NOMO-1 treated with DMSO at 0.1 percent for 48 hours (cell line): Measurements from ENCODE around the gene ARHGEF37.
"Not testable (repeated sequence)": the region's sequence is repeated elsewhere in the genome, so short reads cannot be mapped to it uniquely, and the experiment has no call there.

Source experiments
- DNase-seq: peaks from one replicate; lab custom pipeline; 2025; ENCODE audit not compliant: unreplicated experiment; lab: John Stamatoyannopoulos, UW

ARHGEF37 gene

GRCh38 chr5:149581192-149581861 lies at the start of gene ARHGEF37:
Gene ARHGEF37 (plus strand): TSS chr5:149581498. CDS start chr5:149597770, 16,272 bp downstream.
- DNase-seq, result no peak

GRCh38 chr5:149532413-149532812 lies 48.9 kb upstream of the ARHGEF37 start:
- DNase-seq, result no peak

- DNase-seq, result not testable (repeated sequence)
Measured at GRCh38 chr5:149535787-149536186, 45.5 kb upstream of the ARHGEF37 start.

GRCh38 chr5:149537374-149537975 lies 43.8 kb upstream of the ARHGEF37 start:
- no peak for DNase-seq

- DNase-seq, result no peak
Measured at GRCh38 chr5:149540089-149540488, 41.2 kb upstream of the ARHGEF37 start.

GRCh38 chr5:149541893-149542292 lies 39.4 kb upstream of the ARHGEF37 start:
- no peak for DNase-seq

GRCh38 chr5:149543361-149544027 lies 37.8 kb upstream of the ARHGEF37 start:
- DNase-seq, result no peak

GRCh38 chr5:149544028-149544420 lies 37.3 kb upstream of the ARHGEF37 start:
- DNase-seq, result no peak

- no peak for DNase-seq
Measured at GRCh38 chr5:149545327-149545726, 36.0 kb upstream of the ARHGEF37 start.

- no peak for DNase-seq
Measured at GRCh38 chr5:149546974-149547373, 34.3 kb upstream of the ARHGEF37 start.

- DNase-seq, result peak; percentile 43
Measured at GRCh38 chr5:149549461-149550267, 31.6 kb upstream of the ARHGEF37 start.

- DNase-seq, result peak; percentile 93
Measured at GRCh38 chr5:149550268-149550583, 31.1 kb upstream of the ARHGEF37 start.

- no peak for DNase-seq
Measured at GRCh38 chr5:149550594-149551226, 30.6 kb upstream of the ARHGEF37 start.

GRCh38 chr5:149551227-149552037 lies 29.9 kb upstream of the ARHGEF37 start, which contains the start of gene CSNK1A1:
Gene CSNK1A1 (minus strand): TSS chr5:149551439. CDS start chr5:149550964, 475 bp downstream.
- DNase-seq, result peak; percentile 98

- DNase-seq, result no peak
Measured at GRCh38 chr5:149552038-149552494, 29.2 kb upstream of the ARHGEF37 start.

GRCh38 chr5:149552553-149553160 lies 28.6 kb upstream of the ARHGEF37 start:
- DNase-seq, result no peak

GRCh38 chr5:149559706-149560105 lies 21.6 kb upstream of the ARHGEF37 start:
- peak; percentile 80 for DNase-seq

- DNase-seq, result peak; percentile 73
Measured at GRCh38 chr5:149561848-149562247, 19.4 kb upstream of the ARHGEF37 start.

- DNase-seq, result no peak
Measured at GRCh38 chr5:149563466-149563865, 17.8 kb upstream of the ARHGEF37 start.
